HL-60 (cell line): Measurements from ENCODE around the gene GYG2.

ENCODE experiments used
- DNase-seq, 2 experiments: peaks; one replicate each; pipeline ENCODE4 v3.0.0-alpha.2; 2010 to 2020; ENCODE audit warnings: low read depth in 1 of 2, low spot score in 1 of 2
- H3K27ac ChIP-seq: fragments of 250-450 bp; sonication (Bioruptor Pico); replicated peaks from 2 replicates; pipeline ENCODE4 v1.5.1; 2020; ENCODE audit warnings: mild to moderate bottlenecking, moderate library complexity
- H3K27me3 ChIP-seq: fragments of 250-450 bp; sonication (Bioruptor Pico); 2 replicates; pipeline ENCODE4 v1.5.1; 2021; ENCODE audit warnings: mild to moderate bottlenecking, moderate library complexity; ENCODE audit not compliant: insufficient read depth, poor library complexity, severe bottlenecking
- H3K4me3 ChIP-seq: replicated peaks from 2 replicates; pipeline ENCODE4 v1.5.1; 2011; ENCODE audit warnings: mild to moderate bottlenecking, control low read depth, low read length; ENCODE audit not compliant: insufficient read depth
- CTCF ChIP-seq: IDR thresholded peaks from one replicate; pipeline ENCODE4 v1.5.1; 2011; ENCODE audit warnings: low read length, control low read depth, inconsistent platforms; ENCODE audit not compliant: insufficient read depth
- GABPA ChIP-seq: IDR thresholded peaks from 2 replicates; pipeline ENCODE4 v1.6.1; 2012; ENCODE audit warnings: low read depth
- POLR2AphosphoS5 ChIP-seq: IDR thresholded peaks from 2 replicates; pipeline ENCODE4 v1.6.1; 2012; ENCODE audit warnings: low read depth
- REST ChIP-seq: IDR thresholded peaks from 2 replicates; pipeline ENCODE4 v1.6.1; 2012; ENCODE audit warnings: low read depth; ENCODE audit not compliant: insufficient replicate concordance
- SPI1 ChIP-seq: IDR thresholded peaks from 2 replicates; pipeline ENCODE4 v1.6.1; 2012; ENCODE audit warnings: low read depth, mild to moderate bottlenecking, borderline replicate concordance

Gene GYG2

GRCh38 chrX:2907295-2907694, 78.6 kb downstream of the GYG2 start:
- TF ChIP-seq REST, result no peak
- TF ChIP-seq POLR2AphosphoS5, result no peak
- no peak for TF ChIP-seq CTCF
- H3K4me3 ChIP-seq, result no peak overlapping the region

GRCh38 chrX:2908125-2908685, 79.5 kb downstream of the GYG2 start:
- TF ChIP-seq CTCF (no peak), GABPA (no peak), SPI1 (no peak), REST (no peak), POLR2AphosphoS5 (no peak)
- H3K4me3 ChIP-seq, result no peak overlapping the region
- no peak for DNase-seq
- no peak overlapping the region for H3K27ac ChIP-seq
- H3K27me3 ChIP-seq, result no peaks in the 10 kb centered on the region

More at GRCh38 chrX:2907295-2907694, 78.6 kb downstream of the GYG2 start:
- no peak for DNase-seq
- Histone ChIP-seq H3K27me3 (no peaks in the 10 kb centered on the region), H3K27ac (no peak overlapping the region)

GRCh38 chrX:2910109-2910508, 81.4 kb downstream of the GYG2 start:
- no peak for DNase-seq
- Histone ChIP-seq H3K27ac (no peak overlapping the region), H3K27me3 (no peaks in the 10 kb centered on the region), H3K4me3 (no peak overlapping the region)
- no peak for TF ChIP-seq GABPA
- TF ChIP-seq POLR2AphosphoS5, result no peak
- TF ChIP-seq SPI1, result no peak
- TF ChIP-seq REST, result no peak
- TF ChIP-seq CTCF, result no peak
